H1 (cell line): Measurements from ENCODE around the gene CDK12. TPM values are rescaled to one million over a fixed set of nuclear protein-coding genes. Genes with fewer than 3 reads are reported as not detected.

ENCODE experiments used
- CHD7 ChIP-seq: fragments of 300-600 bp; sonication (generic); IDR thresholded peaks from 2 replicates; pipeline ENCODE4 v1.7.1; 2012; ENCODE audit warnings: low read length, moderate library complexity, mild to moderate bottlenecking, inconsistent platforms; ENCODE audit not compliant: insufficient replicate concordance
- EP300 ChIP-seq, 2 experiments: IDR thresholded peaks; 1 replicate in 1 of 2; 2 replicates in 1 of 2; pipeline ENCODE4 v1.6.1; 2011 to 2012; ENCODE audit warnings: low read depth in 2 of 2, low read length in 2 of 2, mild to moderate bottlenecking in 2 of 2, borderline replicate concordance in 1 of 2, inconsistent platforms in 1 of 2, moderate library complexity in 1 of 2
- KDM1A ChIP-seq: fragments of 200-600, 300-600 bp; sonication (generic); IDR thresholded peaks from 2 replicates; pipeline ENCODE4 v1.7.1; 2016; ENCODE audit warnings: mild to moderate bottlenecking, low read length, borderline replicate concordance
- RBBP5 ChIP-seq: IDR thresholded peaks from 2 replicates; pipeline ENCODE4 v1.7.1; 2012; ENCODE audit warnings: low read depth, mild to moderate bottlenecking, inconsistent platforms, low read length, moderate library complexity, borderline replicate concordance
- RFX5 ChIP-seq: IDR thresholded peaks from 2 replicates; pipeline ENCODE4 v1.6.1; 2011; ENCODE audit warnings: low read depth, low read length, improper control_type of control experiment, borderline replicate concordance
- SUZ12 ChIP-seq: fragments of 200-600 bp; sonication (generic); IDR thresholded peaks from 2 replicates; pipeline ENCODE4 v1.6.1; 2012; ENCODE audit warnings: mild to moderate bottlenecking, inconsistent platforms, low read length, moderate library complexity, mixed read lengths
- TAF7 ChIP-seq: optimal IDR thresholded peaks from 2 replicates; pipeline ENCODE3; 2011; ENCODE audit warnings: low read depth, mild to moderate bottlenecking, inconsistent platforms, low read length, moderate library complexity, borderline replicate concordance
- TBP ChIP-seq: IDR thresholded peaks from 2 replicates; pipeline ENCODE4 v1.6.1; 2011; ENCODE audit warnings: low read depth, low read length, improper control_type of control experiment
- polyA plus RNA-seq, 7 experiments: library from polyadenylated mRNA; depleted of rRNA in 3 of 7; stranded (reverse) in 5 of 7; unstranded in 2 of 7; fragments of >200 nt in 5 of 7; fragments of 200-250 nt in 2 of 7; gene quantifications; 1 replicate in 5 of 7; 2 replicates in 1 of 7; 4 replicates in 1 of 7; pipeline versions ENCODE4 v1.2.1 to v1.2.3, GENCODE V29; 2011 to 2013; ENCODE audit warnings: missing spikeins in 2 of 7, mixed read lengths in 2 of 7
- total RNA-seq: library from RNA; stranded (reverse); fragmentation: NEBNext Ultra II Directional; extraction: Animal tissue kit (Norgen Biotek cat#: 25700); gene quantifications from 2 replicates; pipeline ENCODE4 v1.2.1, GENCODE V29; 2021
- TF ChIP-seq, protein P1 (sequence below): IDR thresholded peaks from 2 replicates; pipeline ENCODE4 v1.6.1; 2011; ENCODE audit warnings: low read depth, mild to moderate bottlenecking, low read length; ENCODE audit not compliant: insufficient read depth

Gene CDK12
- total and polyA plus RNA-seq, 2 of the 8 experiments (the other 6 are each of a cell fraction or from before 2014, with no cell fraction given): 14.8 to 70.3 TPM

- TF ChIP-seq CHD7 (no peak), RBBP5 (no peak), SUZ12 (no peak), TAF7 (no peak), KDM1A (no peak), EP300 (IDR thresholded peaks at IDR 0.05; ENCODE audit: borderline replicate concordance in 1 of 2, low read depth in 2 of 2, low read length in 2 of 2) (no peak), RFX5 (no peak), TBP (no peak)
- TF ChIP-seq, protein P1, sequence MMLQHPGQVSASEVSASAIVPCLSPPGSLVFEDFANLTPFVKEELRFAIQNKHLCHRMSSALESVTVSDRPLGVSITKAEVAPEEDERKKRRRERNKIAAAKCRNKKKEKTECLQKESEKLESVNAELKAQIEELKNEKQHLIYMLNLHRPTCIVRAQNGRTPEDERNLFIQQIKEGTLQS: no peak
Measured at GRCh38 chr17:39517224-39517623, 55.9 kb downstream of the CDK12 start (continued).
